ENCODE results near the gene KHK. TPM values are rescaled to one million over a fixed set of nuclear protein-coding genes. Genes with fewer than 3 reads are reported as not detected.
A peak's percentile ranks its signal among the peaks of the same experiment; 100 is the strongest.

The KHK gene
- total RNA-seq, 1 donor from 2014 or later, result 9.3 TPM

GRCh38 chr2:27133905-27134780 lies 47.6 kb downstream of the KHK start, which contains the start of gene PREB:
TSS of gene PREB (minus strand) at chr2:27134636. CDS start at chr2:27134421, 215 bp downstream.
- intact Hi-C loops (cut with DNase I), result loop anchor here (5.0 kb wide), 1 partner anchor 53 kb away; no protein-coding TSS in a partner anchor
- peak within 1 kb of the TSS; percentile 96 to 99 for H3K4me3 ChIP-seq
- peak within 1 kb of the TSS; percentile 89 for H3K27ac ChIP-seq
- TF ChIP-seq POLR2AphosphoS5 (IDR thresholded peaks at IDR 0.05; ENCODE audit: insufficient read depth in 1 of 2, low read depth in 1 of 2) (peak; percentile 92 to 95), POLR2A (IDR thresholded peaks at IDR 0.05) (peak; percentile 28 to 96), CTCF (IDR thresholded peaks at IDR 0.05) (peak in 1 of 3 experiments; percentile 3)
- DNase-seq (ENCODE audit: extremely low spot score in 2 of 2), result peak in 1 of 2 donors; percentile 95
- H3K9me3 ChIP-seq, result no peaks in the 10 kb centered on the region
- peaks cover 20% of the 10 kb centered on the region for H3K4me1 ChIP-seq
- H3K27me3 ChIP-seq, result no peaks in the 10 kb centered on the region
- H3K36me3 ChIP-seq, result peaks cover 0 to 24% of the 10 kb centered on the region in 2 donors

DNA sequence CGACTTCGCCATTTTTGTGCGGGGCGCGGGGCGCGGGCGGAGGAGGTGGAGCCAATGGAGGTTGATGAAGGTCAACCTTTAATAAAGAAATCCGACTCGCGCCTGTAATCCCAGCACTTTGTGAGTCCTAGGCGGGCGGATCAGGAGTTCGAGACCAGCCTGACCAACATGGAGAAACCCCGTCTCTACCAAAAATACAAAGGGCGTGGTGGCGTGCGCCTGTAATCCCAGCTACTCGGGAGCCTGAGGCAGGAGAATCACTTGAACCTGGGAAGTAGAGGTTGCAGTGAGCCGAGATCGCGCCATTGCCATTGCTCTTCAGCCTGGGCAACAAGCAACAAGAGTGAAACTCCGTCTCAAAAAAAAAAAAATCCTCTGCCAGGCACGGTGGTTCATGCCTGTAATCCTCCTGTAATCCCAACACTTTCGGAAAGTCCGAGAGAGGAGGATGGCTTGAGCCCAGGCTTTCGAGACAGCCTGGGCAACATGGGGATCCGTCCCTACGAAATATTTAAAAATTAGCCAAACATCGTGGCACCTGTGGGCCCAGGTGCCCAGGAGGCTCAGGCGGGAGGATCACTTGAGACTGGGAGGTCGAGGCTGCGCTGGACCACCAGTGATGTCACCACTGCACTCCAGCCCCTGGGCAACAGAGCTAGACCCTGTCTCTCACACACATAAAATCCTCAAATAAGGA lies 48.4 kb downstream of the KHK start:
- DNase-seq (ENCODE audit: extremely low spot score in 2 of 2), result peak in 1 of 2 donors; percentile 96
- Histone ChIP-seq H3K27me3 (no peaks in the 10 kb centered on the region), H3K27ac (peak overlapping the region; percentile 89), H3K36me3 (peaks cover 0 to 21% of the 10 kb centered on the region in 2 donors), H3K9me3 (no peaks in the 10 kb centered on the region), H3K4me1 (peaks cover 20% of the 10 kb centered on the region), H3K4me3 (peak overlapping the region; percentile 96 to 99)
- TF ChIP-seq POLR2AphosphoS5 (IDR thresholded peaks at IDR 0.05; ENCODE audit: insufficient read depth in 1 of 2, low read depth in 1 of 2), result peak in 1 of 2 donors; percentile 69
- no peak for TF ChIP-seq CTCF (IDR thresholded peaks at IDR 0.05)
- TF ChIP-seq POLR2A (IDR thresholded peaks at IDR 0.05), result no peak
- intact Hi-C loops (cut with DNase I), result loop anchor here (5.0 kb wide), 1 partner anchor 52 kb away; no protein-coding TSS in a partner anchor

- H3K9me3 ChIP-seq, result no peaks in the 10 kb centered on the region
- H3K36me3 ChIP-seq, result peaks cover 0 to 19% of the 10 kb centered on the region in 2 donors
- no peaks in the 10 kb centered on the region for H3K27me3 ChIP-seq
- H3K4me1 ChIP-seq, result peaks cover 20% of the 10 kb centered on the region
- intact Hi-C loops (cut with DNase I), result no loop called here
- TF ChIP-seq CTCF (IDR thresholded peaks at IDR 0.05) (no peak), POLR2AphosphoS5 (IDR thresholded peaks at IDR 0.05; ENCODE audit: insufficient read depth in 1 of 2, low read depth in 1 of 2) (no peak), POLR2A (IDR thresholded peaks at IDR 0.05) (no peak)
- DNase-seq (ENCODE audit: extremely low spot score in 2 of 2), result no peak
- H3K27ac ChIP-seq, result no peak overlapping the region
- no peak overlapping the region for H3K4me3 ChIP-seq
These were observed 48.9 kb downstream of the KHK start for GRCh38 chr2:27135478-27135955.

GRCh38 chr2:27136751-27137150 lies 50.2 kb downstream of the KHK start:
- TF ChIP-seq POLR2AphosphoS5 (IDR thresholded peaks at IDR 0.05; ENCODE audit: insufficient read depth in 1 of 2, low read depth in 1 of 2), result no peak
- no peak for TF ChIP-seq CTCF (IDR thresholded peaks at IDR 0.05)
- intact Hi-C loops (cut with DNase I), result no loop called here
- no peaks in the 10 kb centered on the region for H3K9me3 ChIP-seq
- H3K27me3 ChIP-seq, result no peaks in the 10 kb centered on the region
- H3K27ac ChIP-seq, result no peak overlapping the region
- no peak overlapping the region for H3K4me3 ChIP-seq
- H3K4me1 ChIP-seq, result peaks cover 20% of the 10 kb centered on the region
- DNase-seq (ENCODE audit: extremely low spot score in 2 of 2), result peak in 1 of 2 donors; percentile 79
- peaks cover 0 to 6% of the 10 kb centered on the region in 2 donors for H3K36me3 ChIP-seq
